Sciatic nerve (tissue), 2 donors: Measurements from ENCODE around the gene ACRBP. TPM values are rescaled to one million over a fixed set of nuclear protein-coding genes. Genes with fewer than 3 reads are reported as not detected.

Source experiments
- ATAC-seq: fragments of 200-7000 bp; cut with Tn5 transposase; one replicate; pipeline ENCODE4 v1.9.1; 2020; ENCODE audit warnings: mild to moderate bottlenecking, moderate library complexity
- DNase-seq: peaks from one replicate; pipeline ENCODE4 v3.0.0-alpha.2; 2020; ENCODE audit warnings: low spot score
- intact Hi-C: fragments of 100-400 bp; cut with DNase I; formaldehyde crosslinking; loops from one replicate; pipeline ENCODE4 v1.14.2; 2022
- total RNA-seq: library from RNA; stranded (reverse); fragmentation: NEBNext Ultra II Directional; extraction: Animal tissue kit (Norgen Biotek cat#: 25700); gene quantifications from one replicate; pipeline ENCODE4 v1.2.1, GENCODE V29; 2021
- donor health status: DM: no; HTN: no; CAD: no.
- donor health status: DM: no; HTN: no; CAD: no.

Gene ACRBP
- total RNA-seq, 1 donor from 2014 or later, result 1.9 TPM

DNA sequence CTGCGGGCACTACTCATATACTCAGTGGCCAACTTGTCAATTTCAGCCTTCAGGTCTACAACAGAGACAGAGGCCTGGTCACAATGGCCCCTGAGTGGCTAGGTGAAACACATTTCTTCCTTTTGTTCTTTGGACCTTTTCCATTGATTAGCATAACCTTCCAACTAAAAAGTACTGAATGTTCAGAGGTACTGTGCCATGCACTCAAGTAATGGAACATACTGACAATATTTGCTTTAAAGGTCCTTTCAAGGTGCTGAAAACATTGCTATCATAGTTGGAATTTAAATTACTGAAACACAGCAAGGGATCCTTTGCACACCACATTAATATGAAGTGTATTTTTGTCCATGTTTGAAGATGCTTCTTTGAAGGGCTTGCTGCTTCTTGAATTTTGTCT is 6.1 kb upstream of the ACRBP start:
- no peak for ATAC-seq
- no peak for DNase-seq
- intact Hi-C loops, result no loop called here

DNA sequence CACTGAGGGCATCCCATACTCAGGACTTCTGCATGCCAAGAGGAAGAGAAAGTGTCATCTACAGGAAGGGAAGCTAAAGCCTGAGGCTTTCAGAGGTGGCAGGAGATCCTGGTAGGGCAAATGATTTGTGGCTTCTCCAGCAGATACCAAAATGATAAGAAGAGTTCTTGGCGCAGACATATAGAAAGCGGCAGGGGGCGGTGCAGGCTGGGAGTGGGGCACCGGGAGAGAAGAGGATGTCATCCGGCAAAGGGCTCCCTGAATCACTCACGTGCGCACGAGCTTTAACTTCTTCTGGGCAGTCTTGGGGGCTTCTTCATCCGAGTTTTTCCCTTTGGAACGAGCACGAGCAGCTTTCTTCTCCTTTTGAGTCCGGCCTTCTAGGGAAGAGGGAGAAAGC is 5.2 kb upstream of the ACRBP start:
- intact Hi-C loops, result no loop called here
- DNase-seq (no peak), ATAC-seq (no peak)

- intact Hi-C loops, result no loop called here
- ATAC-seq, result no peak
- no peak for DNase-seq
These were observed 3.6 kb upstream of the ACRBP start for GRCh38 chr12:6650832-6651231.

- DNase-seq, result no peak
- ATAC-seq, result peak; percentile 13
- intact Hi-C loops, result no loop called here
These were observed 753 bp downstream of the ACRBP start for GRCh38 chr12:6646276-6647082.

DNA sequence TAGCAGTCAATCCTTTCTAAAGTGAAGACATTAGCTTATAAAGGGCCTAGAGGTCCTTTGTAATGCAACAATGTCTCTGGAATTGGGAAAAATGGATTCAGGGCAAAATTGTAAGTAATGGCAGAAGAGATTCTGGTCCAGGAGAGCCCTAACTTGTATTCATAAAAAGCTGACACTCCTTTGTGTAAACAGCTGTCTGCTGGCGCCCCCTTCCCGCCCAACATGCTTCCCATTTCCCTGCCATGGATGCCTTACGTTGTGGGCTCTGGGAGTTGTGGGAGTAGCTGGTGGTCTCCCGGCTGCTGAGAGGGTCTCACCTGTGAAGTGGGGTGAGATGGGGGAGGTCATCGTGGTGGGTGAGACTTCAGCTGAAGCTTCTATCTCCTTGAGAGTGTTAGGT is 2.3 kb downstream of the ACRBP start:
- DNase-seq (no peak), ATAC-seq (peak; percentile 49)
- intact Hi-C loops, result no loop called here

GRCh38 chr12:6644257-6644596 is 3.0 kb downstream of the ACRBP start:
- no peak for DNase-seq
- ATAC-seq, result peak; percentile 63
- intact Hi-C loops, result no loop called here

- intact Hi-C loops, result no loop called here
- DNase-seq (no peak), ATAC-seq (peak; percentile 58)
These were observed 3.5 kb downstream of the ACRBP start for GRCh38 chr12:6643569-6644256.

GRCh38 chr12:6641131-6641530 is 6.1 kb downstream of the ACRBP start:
- intact Hi-C loops, result no loop called here
- ATAC-seq, result no peak

GRCh38 chr12:6640497-6640896 is 6.7 kb downstream of the ACRBP start:
- no peak for ATAC-seq
- DNase-seq, result no peak
- intact Hi-C loops, result no loop called here

More at GRCh38 chr12:6641131-6641530, 6.1 kb downstream of the ACRBP start:
- DNase-seq, result no peak

DNA sequence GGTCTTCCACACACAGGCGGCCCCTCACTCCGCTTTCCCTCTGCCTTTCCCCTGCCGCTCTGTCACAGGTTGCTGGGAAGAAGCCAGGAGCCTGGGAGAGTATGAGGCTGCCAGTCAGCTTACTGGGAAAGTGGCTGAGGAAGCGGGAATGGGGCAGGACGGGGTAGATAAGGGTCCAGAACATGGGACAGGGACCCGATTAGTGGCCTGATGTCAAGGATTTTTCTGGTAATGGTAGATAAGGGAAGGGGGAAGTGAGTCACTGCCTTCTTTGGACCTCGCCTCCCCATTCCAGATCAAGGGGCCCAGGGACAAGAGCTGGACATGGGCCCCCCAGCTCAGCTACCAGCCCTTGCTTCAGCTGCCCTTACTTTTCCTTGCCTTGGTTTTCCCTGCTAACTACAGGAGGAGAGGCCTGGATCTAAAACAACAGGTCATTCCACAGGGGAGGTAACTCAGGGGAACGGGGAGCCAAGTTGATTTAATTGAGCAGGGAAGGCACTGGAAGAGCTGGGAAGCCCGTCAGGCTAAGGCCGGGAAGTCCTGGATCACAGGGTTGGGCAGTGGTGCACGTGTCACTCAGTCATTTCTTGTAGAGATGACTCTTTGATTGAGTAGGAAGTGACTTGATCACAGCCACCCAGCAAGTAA is 8.0 kb downstream of the ACRBP start:
- DNase-seq (no peak), ATAC-seq (no peak)
- intact Hi-C loops, result no loop called here

- DNase-seq (no peak), ATAC-seq (peak; percentile 24)
- intact Hi-C loops, result no loop called here
These were observed 8.9 kb downstream of the ACRBP start for GRCh38 chr12:6638305-6638704.

GRCh38 chr12:6635856-6636531 is 11.2 kb downstream of the ACRBP start, which contains the start of gene LPAR5:
Gene LPAR5, minus strand, starts transcription at chr12:6635959. Its CDS starts 14,711 bp downstream, at chr12:6621248.
- peak; percentile 75 for ATAC-seq
- intact Hi-C loops, result no loop called here
- no peak for DNase-seq

- intact Hi-C loops, result no loop called here
- DNase-seq (no peak), ATAC-seq (peak; percentile 20)
These were observed 11.8 kb downstream of the ACRBP start for GRCh38 chr12:6635375-6635855.

- ATAC-seq, result peak; percentile 80
- DNase-seq, result no peak
- intact Hi-C loops, result no loop called here
These were observed 14.9 kb downstream of the ACRBP start for GRCh38 chr12:6632026-6632983.

DNA sequence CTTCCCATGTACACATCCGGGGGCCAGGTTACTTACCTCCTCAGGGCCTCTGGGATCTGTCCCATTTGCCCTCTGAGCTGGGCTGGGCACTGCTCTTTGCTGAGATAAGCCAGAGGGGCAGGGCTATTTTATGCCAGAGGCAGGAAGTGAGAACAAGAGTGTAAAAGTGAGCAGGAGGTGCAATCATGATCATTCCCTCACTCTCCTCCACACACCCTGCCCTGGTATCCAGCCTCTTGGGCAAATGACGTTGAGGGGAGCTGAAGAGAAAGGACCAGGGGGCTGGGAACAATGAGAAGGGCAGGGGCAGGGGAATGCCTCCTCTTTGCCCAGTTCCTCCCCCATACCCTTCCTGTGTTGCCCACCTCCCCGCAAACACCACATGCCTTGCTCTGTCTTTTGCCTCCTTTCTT is 15.7 kb downstream of the ACRBP start:
- intact Hi-C loops, result no loop called here
- ATAC-seq (peak; percentile 34), DNase-seq (no peak)

GRCh38 chr12:6630736-6631135 is 16.5 kb downstream of the ACRBP start:
- DNase-seq, result no peak
- intact Hi-C loops, result no loop called here
- ATAC-seq, result no peak

- DNase-seq (no peak), ATAC-seq (no peak)
- intact Hi-C loops, result no loop called here
These were observed 19.6 kb downstream of the ACRBP start for GRCh38 chr12:6627616-6628015.

- intact Hi-C loops, result no loop called here
- DNase-seq (no peak), ATAC-seq (no peak)
These were observed 20.5 kb downstream of the ACRBP start for GRCh38 chr12:6626654-6627283.
